HG03045 (cell line): Measurements from ENCODE around the gene MLXIP.
"Not testable (repeated sequence)": the region's sequence is repeated elsewhere in the genome, so short reads cannot be mapped to it uniquely, and the experiment has no call there.

Source experiments
- ATAC-seq: cut with Tn5 transposase; IDR thresholded peaks from one replicate; pipeline ENCODE4 v1.9.1; 2021; ENCODE audit warnings: mild to moderate bottlenecking, moderate library complexity; ENCODE audit not compliant: unreplicated experiment

MLXIP gene

DNA sequence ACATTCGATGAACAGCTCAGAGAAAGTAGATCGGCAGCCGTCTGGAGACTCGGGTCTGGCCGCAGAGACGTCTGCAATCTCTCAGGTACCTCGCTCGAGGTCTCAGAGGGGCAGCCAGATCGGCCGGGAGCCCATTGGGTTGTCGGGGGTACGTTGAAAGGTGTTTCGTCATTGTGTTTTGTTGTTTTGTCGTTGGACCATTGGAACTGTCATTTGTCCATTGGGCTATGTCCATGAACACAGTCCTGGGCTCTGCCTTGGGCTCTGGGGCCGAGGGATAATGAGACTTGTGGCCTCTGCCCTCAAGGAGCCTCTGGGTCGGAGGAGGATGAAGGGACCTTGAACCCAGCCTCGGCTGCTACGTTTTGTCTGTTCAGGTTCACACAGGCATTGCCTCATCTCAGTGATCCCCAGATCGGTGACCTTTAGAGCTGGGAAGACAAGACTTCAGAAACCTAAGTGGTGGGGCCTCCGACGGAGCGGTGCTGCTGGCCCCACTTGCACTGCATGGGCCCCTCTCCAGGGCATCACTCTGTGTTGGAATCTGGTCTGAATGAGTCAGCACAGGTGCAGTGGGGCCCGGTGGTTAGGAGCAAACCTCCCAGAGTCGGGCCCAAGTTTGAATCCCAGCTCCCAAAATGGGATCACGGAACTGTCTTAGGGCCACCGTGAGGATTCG is 23.6 kb upstream of the MLXIP start:
- no peak for ATAC-seq

DNA sequence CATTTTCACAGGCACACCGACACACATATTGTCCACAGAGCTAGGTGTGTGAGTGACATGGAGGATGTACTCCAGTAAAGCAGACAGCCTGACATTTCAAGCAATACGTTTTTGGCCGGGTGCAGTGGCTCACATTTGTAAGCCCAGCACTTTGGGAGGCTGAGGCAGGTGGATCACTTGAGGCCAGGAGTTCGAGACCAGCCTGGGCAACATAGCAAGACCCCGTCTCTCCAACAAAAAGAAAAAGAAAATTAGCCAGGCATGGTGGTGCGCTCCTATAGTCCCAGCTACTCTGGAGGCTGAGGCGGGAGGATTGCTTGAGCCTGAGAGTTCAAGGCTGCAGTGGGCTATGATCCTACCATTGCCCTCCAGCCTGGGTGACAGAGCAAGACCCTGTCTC is 22.1 kb upstream of the MLXIP start:
- not testable (repeated sequence) for ATAC-seq

DNA sequence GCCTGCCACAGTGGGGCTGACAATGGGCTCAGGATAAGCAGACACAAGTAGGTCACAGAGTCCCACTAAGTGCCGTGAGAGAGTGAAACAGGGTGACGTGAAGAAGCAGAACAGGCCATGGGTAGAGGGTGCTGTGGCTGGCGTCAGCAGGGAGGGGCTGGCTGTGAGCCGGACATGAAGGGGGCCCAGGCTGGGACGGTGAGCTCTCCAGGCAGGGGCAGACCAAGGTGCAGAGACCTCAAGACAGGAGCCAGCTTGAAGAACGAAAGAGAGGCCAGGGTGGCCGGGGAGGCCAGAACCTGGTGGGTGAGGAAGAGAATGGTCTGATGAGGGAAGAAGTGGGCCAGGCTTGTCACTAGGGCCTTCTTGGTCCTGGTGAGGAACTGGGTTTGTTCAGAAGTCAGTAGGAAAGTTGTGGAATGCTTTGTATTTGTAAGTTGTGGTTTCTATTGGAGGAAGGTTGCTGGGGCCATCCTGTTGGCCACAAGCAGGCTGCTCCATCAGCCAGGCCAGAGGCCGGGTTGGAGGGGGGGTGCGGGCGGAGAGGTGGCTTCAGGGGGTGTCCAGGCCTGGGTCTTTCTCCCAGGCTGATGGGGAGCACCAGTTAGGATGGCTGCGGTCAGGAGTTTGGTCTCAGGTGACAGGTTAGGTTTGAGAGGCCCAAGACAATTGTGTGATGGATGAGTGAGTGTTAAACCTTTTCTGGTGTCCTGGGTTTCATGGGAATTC is 21.4 kb upstream of the MLXIP start:
- ATAC-seq, result no peak

DNA sequence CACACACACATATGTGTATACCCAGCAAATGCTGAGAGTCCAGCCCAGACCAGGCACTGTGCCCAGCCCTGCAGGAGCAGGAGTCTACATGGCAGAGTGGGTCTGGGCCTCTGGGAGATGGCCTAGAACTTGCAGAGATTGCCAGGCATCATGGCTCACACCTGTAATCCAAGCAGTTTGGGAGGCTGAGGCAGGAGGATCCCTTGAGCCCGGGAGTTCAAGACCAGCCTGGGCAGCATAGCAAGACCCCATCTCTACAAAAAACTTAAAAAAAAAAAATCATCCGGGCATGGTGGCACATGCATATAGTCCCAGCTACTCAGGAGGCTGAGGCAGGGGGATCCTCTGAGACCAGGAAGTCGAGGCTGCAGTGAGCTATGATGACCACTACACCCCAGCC is 20.8 kb upstream of the MLXIP start:
- ATAC-seq, result no peak

DNA sequence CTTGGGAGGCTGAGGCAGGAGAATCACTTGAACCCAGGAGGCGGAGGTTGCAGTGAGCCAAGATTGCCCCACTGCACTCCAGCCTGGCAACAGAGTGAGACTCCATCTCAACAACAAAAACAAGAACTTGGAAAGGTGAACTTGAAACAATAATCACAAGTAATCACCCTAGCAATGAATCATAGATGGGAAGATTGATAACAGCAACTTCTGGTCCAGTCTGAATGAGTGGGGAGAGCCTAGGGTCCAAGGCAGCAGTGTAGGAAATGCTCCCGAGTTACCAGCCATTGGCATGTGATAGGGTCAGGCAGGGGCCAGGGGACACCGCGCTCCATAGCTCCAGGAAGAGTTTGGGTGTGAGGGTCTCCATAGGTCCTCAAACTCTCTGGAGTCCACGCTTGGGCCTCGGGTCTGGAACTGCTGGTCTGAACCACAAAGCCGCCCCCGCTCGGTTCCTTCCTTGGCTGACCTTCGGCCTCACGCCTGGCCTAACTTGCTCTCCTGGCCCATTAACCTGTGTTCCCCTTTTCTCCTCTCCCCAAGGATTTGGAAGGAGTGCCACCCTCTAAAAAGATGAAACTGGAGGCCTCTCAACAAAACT is 19.9 kb upstream of the MLXIP start:
- no peak for ATAC-seq

DNA sequence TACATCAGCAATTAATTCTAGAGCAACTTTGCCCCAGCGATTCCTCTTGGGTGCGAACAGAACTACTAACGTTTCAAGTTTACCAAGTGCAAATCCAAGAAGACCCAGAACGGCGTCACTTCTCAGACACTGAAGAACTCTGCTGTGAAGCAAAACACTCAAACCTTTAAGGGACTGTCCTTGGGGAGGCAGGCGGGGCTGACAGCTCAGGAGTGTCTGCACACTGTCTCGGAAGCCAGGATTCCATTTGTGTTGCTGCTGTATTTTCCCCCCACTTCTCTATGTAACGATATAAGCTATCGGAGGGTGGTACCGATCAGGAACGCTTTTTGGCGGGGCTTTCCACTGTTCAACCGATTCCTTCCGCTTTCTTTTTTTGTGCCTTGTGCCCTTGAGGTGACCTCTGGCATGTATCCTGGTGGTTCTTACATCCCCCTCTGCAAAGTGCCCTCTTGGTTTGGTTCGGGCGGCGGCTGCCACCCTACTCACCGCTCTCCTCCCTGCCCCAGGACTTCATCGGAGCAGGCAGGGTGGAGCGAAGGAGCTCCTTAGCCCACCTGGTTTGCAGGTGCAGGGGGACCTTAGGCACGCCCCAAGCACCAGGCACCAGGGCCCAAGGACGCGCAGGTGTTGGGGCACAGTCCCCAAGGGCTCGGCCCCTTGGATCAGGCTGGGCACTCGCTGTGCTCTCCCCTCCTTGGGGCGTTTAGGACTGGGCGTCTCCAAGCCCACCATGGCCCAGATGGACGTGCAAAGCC is 19.2 kb upstream of the MLXIP start:
- ATAC-seq, result no peak

DNA sequence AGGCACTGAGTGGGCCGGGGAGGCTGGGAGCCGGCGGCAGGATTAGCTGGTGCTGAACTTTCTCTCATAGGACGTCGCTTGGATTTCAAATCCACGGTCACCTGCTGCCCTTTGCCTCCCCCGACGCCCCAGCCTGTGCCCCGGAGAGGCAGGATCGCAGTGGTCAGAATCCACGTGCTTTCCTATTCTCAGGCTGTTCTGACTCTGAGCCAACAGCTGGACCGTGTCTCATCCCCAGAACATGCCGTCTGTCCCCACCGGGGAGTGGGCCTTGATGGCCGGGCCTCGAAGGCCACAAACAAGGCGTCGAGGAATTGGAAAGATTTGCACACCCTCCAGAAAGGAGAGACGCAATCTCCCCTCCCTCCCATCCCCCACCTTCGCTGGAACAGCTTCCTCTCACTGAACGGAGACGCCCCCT is 18.5 kb upstream of the MLXIP start:
- no peak for ATAC-seq

DNA sequence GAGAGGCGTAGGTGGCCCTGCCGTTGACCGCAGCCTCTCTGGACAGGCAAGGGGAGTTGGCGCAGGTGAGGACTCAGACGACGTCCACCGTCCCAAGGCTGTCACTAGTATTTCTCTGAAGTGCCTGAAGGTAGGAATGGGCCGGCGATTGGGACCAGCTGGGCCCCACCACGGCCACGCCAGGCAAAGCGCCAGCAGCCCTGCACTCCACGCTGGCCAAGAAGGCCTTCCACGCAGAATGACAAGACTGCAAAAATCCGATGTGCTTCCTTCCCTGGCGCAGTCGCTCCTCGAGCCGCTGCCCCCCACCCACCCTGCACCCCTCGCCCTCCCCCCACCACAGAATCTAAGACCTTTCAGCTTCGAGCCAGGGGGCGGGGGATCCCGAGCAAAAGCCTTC is 17.3 kb upstream of the MLXIP start:
- ATAC-seq, result no peak

DNA sequence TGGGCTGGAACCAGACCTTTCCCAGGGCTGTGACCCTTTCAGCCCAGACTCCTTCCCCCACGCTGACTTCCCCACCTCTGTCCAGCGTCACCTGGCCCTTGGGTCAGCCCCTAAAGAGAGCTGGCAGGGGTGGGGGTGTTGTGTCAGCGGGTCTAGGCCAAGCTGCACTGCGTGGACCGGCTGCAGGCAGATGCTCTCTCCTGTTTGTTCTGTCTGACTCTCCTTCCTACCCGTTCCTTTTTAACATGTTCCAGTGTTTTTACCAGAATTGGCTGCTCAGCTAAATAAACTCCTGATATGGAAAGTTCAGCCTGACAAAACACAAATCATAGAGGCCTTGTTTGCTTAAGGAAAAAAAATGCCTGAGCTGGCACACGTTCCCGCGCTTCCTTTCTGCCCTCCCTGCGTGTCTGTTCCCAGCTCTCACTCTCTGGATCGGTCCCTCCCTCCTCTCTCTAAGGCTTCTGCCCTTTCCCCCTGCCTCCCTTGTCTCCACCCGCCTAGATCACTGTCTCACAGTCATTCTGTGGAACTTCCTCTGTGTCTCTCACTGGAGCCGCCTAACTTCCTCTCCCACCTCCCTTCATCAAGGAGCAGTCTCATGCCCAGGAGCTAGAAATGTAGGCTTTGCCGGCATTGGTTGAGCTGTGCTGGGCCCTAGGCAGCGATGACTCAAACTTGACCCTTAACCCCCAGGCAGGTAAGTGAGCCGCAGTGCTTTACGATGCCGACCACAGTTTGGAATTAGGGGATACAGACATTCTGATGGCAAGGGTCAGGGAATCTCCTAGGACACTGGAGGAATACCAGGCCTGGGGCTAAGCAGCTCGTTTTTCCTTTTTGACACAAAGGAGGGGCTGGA is 15.5 kb upstream of the MLXIP start:
- no peak for ATAC-seq

DNA sequence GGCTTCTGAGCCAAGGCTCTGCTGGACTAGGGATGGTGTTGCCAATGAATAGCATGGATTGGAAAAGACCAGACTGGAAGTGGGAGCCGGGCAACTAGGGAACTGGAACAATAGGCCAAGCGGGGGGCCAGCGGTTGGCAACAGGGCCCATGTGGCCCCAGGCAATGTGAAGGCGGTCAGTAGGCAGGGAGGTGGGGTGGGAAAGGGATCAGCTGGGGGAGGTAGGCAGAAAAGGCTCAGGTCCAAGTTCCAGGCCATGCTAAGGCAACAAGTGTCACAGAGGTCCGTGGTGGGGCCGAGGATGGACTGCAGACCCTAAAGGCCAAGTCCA is 14.9 kb upstream of the MLXIP start:
- ATAC-seq, result no peak

DNA sequence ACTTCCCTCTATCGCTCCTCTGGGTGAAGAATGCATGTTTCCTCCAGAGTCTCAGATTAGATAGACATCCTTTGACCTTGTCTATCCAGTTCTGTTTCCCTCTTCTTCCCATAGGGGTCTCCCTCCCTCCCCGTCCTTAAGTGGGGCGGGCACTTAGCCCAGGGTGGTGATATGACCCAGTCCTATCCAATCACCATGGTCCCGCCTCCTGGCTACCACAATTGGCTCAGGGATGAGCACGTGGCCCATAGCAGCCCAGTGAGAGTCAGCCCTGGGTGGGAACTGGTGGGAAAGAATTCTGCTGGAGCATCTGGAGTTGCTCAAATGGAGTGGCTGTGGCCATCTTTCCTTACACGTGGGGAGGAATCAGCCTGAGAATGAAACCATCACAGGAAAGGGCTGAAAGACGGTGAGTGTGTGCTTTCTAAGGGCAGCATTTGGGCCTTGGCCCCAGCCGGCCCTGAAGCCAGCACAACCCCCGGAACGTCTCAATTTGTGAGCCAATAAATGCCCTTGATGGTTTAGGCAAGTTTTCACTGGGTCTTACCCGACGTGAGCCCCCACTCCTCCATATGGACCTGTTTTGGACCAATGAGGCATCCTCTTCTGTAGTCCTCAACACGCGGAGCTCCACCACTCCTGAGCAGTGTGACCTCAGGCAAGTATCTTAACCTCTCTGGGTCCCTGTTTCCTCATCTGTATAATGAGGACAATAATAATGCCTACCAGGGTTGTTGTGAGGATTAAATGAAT is 14.4 kb upstream of the MLXIP start:
- no peak for ATAC-seq

DNA sequence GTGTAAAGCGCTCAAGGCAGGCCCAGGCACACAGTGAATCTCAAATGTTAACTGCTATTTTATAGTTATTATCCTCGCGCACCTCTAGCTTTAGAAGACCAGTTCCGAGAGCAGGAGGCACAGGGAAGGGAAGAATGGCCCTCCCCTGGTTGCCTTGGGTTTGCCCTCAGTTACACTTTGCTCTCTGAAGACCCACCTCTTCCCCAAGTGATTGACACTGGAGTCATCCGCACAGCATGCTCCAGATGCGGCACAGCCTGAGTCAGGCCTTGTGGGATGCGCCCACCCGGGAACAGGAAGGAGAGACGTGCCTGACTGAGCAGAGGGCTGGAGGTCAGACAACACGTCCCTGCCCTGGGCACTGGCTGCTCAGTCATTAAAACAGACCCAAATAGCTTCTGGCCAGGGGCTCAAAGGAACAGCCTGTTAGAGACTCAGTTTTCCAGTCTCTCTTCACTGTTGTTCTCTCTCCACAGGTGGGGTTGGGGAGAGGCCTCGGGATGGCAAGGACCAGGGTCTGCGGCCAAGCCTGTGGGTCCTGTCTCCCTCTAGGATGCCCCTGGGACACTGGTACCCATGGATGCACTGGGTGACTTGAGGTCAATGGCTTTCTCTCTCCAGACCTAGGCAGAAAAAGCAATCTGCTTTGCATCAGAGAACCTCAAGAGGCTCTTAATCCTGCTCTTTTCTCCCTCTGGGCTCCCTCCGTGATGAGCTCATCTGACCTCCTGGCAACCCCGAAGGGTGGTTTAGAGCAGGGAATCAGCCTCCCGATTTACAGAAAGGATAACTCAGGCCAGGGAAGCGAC is 13.6 kb upstream of the MLXIP start:
- no peak for ATAC-seq

DNA sequence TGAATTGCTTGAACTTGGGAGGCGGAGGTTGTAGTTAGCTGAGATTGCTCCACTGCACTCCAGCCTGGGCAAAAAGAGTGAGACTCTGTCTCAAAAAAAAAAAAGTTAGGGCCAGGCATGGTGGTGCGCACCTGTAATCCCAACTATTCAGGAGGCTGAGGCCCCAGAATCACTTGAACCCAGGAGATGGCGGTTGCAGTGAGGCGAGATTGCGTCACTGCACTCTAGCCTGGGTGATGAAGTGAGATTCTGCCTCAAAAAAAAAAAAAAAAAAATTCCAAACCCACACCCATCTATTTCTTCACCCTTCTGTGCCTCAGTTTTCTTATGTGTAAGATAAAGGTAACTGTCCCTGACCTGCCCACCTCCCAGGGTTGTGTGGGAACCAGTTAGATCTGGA is 11.0 kb upstream of the MLXIP start:
- no peak for ATAC-seq

DNA sequence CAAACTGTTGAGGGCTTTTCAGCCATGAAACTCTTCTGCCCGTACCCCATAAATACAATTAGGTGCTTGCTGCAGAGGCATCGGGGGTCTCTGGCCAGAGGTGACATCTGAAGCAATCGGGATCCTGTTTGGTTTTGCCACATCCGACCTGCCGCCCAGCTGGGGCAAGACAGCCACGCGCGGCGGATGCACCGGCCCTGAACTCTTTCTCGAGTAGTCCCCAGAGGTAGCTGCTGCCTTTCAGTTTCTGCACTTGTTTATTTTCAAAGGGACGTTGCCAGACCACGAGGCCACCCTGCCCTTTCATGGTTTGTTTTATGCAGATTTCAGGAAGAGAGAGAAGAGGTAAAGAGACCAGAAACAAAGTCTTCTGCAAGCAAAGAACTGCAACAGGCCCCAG is 10.6 kb upstream of the MLXIP start:
- peak; percentile 86 for ATAC-seq

DNA sequence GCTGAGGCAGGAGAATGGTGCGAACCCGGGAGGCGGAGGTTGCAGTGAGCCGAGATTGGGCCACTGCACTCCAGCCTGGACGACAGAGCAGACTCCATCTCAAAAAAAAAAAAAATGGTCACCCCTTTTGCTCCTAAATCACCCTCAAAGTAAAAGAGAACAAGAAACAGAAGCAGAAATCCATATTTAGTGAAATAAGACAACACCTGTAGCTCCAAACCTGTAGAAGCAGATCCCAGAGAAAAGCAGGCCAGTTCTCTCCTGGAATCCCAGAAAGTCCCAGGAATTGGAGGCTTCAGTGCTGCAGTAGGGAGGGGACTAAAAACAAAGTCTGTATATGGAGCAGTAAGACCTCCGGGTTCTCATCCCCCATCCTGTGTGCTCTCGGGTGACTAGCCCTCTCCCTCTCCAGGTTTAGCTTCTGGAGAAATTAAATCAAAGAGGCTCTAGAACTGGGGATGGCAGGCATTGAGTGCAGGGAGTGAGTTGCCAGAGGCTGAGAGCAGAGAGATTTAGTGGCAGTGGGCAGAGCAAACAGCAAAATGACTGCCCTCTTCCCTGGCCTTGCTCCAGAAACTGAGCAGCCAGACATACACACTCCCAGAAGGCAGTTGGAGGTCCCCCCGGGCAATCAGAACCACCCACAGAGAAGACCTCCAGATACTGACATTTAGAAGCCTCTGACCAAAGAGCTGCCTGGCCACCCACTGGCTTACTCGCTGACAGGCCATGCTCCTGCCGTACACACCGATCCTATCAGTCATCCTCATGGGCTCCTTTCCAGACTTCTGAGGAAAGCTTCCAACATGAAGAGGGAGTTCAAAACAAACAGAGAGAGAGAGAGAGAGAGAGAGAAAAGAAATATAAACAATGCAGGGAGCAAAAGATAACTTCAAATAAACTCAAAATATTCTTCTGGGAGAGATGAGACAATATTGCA is 6.3 kb upstream of the MLXIP start:
- ATAC-seq, result no peak

DNA sequence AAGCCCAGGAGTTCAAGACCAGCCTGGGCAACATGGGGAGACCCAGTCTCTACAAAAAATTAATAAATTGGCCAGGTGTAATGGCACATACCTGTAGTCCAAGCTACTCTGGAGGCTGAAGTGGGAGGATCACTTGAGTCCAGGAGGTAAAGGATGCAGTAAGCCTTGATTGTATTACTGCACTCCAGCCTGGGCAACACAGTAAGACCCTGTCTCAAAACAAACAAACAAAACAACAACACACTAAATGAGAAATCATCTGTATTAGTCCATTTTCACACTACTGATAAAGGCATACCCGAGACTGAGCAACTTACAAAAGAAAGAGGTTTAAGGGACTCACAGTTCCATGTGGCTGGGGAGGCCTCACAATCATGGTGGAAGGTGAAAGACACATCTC is 4.7 kb upstream of the MLXIP start:
- no peak for ATAC-seq

DNA sequence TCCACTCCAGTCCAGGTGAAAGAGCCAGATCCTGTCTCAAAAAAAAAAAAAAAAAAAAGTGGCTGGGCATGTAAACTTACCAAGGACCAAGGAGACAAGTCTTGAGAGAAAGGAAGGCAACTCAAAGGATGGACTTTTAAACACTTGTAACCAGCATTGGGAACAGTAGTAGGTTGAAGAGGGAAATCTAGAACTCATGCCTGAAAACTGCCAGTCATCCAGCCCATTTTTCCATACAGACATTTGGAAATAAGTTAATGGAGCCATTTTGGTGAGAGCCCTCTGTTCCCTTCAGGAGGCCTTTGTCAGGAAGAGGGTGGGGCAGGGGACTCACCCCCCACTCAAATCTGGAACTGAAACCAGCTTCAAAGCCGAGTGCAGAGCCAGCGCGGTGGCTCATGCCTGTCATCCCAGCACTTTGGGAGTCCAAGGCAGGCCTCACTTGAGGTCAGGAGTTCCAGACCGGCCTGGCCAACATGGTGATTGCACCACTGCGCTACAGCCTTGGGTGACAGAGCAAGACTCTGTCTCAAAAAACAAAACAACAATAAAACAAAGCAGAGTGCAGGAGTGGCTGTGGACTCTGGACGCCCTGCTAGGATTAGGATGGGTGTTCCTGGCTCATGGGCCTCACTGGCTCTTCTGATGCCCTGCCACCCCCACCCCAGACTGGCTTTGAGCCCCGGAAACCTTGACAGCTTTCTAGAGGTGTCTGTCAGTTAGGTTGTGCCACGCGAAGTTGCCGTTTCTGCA is 1.6 kb upstream of the MLXIP start:
- ATAC-seq, result no peak
